Colonic mucosa (tissue), 4 donors: Measurements from ENCODE around the gene LY6G5C. TPM values are rescaled to one million over a fixed set of nuclear protein-coding genes. Genes with fewer than 3 reads are reported as not detected.

Experiments
- DNase-seq: peaks from one replicate; pipeline ENCODE4 v3.0.0-alpha.2; 2020
- H3K27ac ChIP-seq: fragments of 200-600 bp; one replicate; pipeline ENCODE4 v1.8.0; 2021
- H3K27me3 ChIP-seq: fragments of 200-600 bp; one replicate; pipeline ENCODE4 v1.8.0; 2021
- H3K36me3 ChIP-seq: fragments of 200-600 bp; one replicate; pipeline ENCODE4 v1.8.0; 2021
- H3K4me1 ChIP-seq: fragments of 200-600 bp; one replicate; pipeline ENCODE4 v1.8.0; 2021; ENCODE audit warnings: mild to moderate bottlenecking
- H3K4me3 ChIP-seq: fragments of 200-600 bp; one replicate; pipeline ENCODE4 v1.8.0; 2021
- H3K9ac ChIP-seq, 2 donors: one replicate each; pipeline ENCODE4 v1.7.0; 2013; ENCODE audit warnings: control low read depth in 2 of 2, low read depth in 2 of 2, low read length in 2 of 2
- H3K9me3 ChIP-seq: fragments of 200-600 bp; one replicate; pipeline ENCODE4 v1.8.0; 2021
- intact Hi-C: fragments of 100-400 bp; cut with DNase I; formaldehyde crosslinking; loops from one replicate; pipeline ENCODE4 v1.14.1; 2022
- total RNA-seq, 2 donors: library from RNA; stranded (reverse); fragmentation: NEBNext Ultra II Directional in 1 of 2; extraction: Animal tissue kit (Norgen Biotek cat#: 25700) in 1 of 2; gene quantifications; one replicate each; pipeline ENCODE4 v1.2.1, GENCODE V29; 2021
- TF ChIP-seq, protein P1 (sequence below): fragments of 200-600 bp; IDR thresholded peaks from one replicate; pipeline ENCODE4 v1.8.0; 2022; ENCODE audit warnings: antibody characterized with exemption, mild to moderate bottlenecking
- donor health status: healthy.
- donor health status: DM: no; HTN: no; CAD: no.
- donor health status: DM: no; HTN: no; CAD: no.

Gene LY6G5C
- total RNA-seq, 2 donors from 2014 or later = 1.9 to 2.8 TPM

DNA sequence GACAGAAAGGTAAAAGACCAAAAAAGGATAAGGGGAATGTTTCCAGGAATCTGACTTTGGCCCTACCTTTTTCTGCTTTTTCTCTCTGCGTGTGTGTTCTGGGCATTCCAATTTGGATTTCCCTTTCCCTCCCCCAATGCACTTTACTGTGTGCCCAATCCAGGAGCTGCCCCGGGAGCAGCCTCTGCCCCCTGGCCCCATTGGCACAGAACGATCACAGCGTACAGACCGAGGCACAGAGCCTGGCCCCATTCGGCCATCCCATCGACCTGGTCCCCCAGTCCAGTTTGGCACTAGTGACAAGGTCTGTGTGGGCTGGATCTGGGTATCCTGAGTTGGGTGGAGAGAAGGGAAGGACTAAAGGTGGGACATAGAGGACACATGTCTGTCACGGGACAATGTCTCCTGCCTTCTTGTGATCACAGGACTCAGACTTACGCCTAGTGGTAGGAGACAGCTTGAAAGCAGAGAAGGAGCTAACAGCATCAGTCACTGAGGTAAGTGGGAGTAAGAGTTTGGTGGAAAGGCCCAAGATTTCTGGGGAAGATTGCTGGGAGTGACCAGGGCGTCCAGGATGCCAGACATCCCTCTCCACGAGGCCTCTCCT lies 45.8 kb downstream of the LY6G5C start:
- H3K4me1 ChIP-seq = no peaks in the 10 kb centered on the region
- H3K36me3 ChIP-seq = peaks cover 33% of the 10 kb centered on the region
- no peak for DNase-seq
- no peak overlapping the region for H3K9ac ChIP-seq
- intact Hi-C loops = no loop called here
- no peak overlapping the region for H3K27ac ChIP-seq
- no peaks in the 10 kb centered on the region for H3K27me3 ChIP-seq
- no peak overlapping the region for H3K4me3 ChIP-seq
- TF ChIP-seq, protein P1, sequence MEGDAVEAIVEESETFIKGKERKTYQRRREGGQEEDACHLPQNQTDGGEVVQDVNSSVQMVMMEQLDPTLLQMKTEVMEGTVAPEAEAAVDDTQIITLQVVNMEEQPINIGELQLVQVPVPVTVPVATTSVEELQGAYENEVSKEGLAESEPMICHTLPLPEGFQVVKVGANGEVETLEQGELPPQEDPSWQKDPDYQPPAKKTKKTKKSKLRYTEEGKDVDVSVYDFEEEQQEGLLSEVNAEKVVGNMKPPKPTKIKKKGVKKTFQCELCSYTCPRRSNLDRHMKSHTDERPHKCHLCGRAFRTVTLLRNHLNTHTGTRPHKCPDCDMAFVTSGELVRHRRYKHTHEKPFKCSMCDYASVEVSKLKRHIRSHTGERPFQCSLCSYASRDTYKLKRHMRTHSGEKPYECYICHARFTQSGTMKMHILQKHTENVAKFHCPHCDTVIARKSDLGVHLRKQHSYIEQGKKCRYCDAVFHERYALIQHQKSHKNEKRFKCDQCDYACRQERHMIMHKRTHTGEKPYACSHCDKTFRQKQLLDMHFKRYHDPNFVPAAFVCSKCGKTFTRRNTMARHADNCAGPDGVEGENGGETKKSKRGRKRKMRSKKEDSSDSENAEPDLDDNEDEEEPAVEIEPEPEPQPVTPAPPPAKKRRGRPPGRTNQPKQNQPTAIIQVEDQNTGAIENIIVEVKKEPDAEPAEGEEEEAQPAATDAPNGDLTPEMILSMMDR = no peak
- H3K9me3 ChIP-seq = no peaks in the 10 kb centered on the region

DNA sequence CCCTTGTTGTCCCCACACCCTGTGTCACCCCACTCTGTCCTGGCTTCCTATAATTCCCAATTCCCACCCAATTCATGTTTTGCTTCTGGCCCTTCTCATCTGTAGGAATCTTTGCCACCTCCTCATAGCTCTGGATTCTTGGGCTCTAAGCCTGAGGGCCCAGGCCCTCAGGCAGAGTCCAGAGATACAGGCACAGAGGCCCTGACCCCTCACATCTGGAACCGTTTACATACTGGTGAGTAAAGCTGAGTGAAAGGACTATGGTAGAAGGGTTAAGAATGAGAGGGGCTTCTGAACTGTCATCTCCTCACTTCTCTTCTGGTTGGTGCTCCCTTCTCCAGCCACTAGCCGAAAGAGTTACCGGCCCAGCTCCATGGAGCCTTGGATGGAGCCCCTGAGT lies 46.7 kb downstream of the LY6G5C start:
- Histone ChIP-seq H3K4me1 (no peaks in the 10 kb centered on the region), H3K9ac (no peak overlapping the region), H3K27ac (no peak overlapping the region), H3K4me3 (no peak overlapping the region), H3K27me3 (no peaks in the 10 kb centered on the region), H3K36me3 (peaks cover 33% of the 10 kb centered on the region), H3K9me3 (no peaks in the 10 kb centered on the region)
- intact Hi-C loops = no loop called here
- DNase-seq = no peak
- TF ChIP-seq, protein P1 = no peak

DNA sequence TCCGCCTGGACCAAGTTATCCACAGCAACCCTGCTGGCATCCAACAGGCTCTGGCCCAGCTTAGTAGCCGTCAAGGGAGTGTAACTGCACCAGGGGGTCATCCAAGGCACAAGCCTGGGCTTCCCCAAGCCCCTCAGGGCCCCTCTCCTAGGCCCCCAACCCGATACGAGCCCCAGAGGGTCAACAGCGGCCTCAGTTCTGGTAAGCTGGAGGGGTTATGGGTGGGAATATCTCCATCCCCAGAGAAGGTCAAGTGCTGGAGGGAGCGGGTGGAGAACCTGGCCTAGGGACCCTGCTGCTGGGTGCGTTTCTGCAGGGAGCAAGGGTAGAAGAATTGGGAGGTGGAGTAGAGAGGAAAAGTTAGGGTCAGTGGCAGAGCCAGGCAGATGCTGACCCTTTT lies 47.4 kb downstream of the LY6G5C start:
- Histone ChIP-seq H3K4me1 (no peaks in the 10 kb centered on the region), H3K9ac (no peak overlapping the region)

DNA sequence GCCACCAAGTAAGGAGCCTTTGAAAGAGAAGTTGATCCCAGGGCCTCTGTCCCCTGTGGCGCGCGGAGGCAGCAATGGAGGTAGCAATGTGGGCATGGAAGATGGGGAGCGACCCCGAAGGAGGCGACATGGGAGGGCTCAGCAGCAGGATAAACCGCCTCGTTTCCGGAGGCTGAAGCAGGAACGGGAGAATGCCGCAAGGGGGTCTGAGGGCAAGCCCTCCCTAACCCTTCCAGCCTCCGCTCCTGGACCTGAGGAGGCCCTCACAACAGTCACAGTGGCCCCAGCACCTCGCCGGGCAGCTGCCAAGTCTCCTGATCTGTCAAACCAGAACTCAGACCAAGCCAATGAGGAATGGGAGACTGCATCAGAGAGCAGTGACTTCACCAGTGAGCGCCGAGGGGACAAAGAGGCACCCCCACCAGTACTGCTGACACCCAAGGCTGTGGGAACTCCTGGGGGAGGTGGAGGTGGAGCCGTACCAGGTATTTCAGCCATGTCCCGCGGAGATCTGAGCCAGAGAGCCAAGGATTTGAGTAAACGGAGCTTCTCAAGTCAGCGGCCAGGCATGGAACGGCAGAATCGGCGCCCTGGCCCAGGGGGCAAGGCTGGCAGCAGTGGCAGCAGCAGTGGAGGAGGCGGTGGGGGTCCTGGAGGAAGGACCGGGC lies 48.5 kb downstream of the LY6G5C start:
- Histone ChIP-seq H3K36me3 (peaks cover 46% of the 10 kb centered on the region), H3K4me3 (no peak overlapping the region), H3K9ac (no peak overlapping the region), H3K9me3 (no peaks in the 10 kb centered on the region), H3K27ac (no peak overlapping the region), H3K4me1 (no peaks in the 10 kb centered on the region), H3K27me3 (no peaks in the 10 kb centered on the region)
- intact Hi-C loops = no loop called here
- DNase-seq = no peak
- TF ChIP-seq, protein P1 = no peak

More for the DNA sequence above, 47.4 kb downstream of the LY6G5C start:
- Histone ChIP-seq H3K4me3 (no peak overlapping the region), H3K9me3 (no peaks in the 10 kb centered on the region), H3K27ac (no peak overlapping the region), H3K36me3 (peaks cover 36% of the 10 kb centered on the region), H3K27me3 (no peaks in the 10 kb centered on the region)
- intact Hi-C loops = no loop called here
- TF ChIP-seq, protein P1 = no peak
- DNase-seq = no peak

DNA sequence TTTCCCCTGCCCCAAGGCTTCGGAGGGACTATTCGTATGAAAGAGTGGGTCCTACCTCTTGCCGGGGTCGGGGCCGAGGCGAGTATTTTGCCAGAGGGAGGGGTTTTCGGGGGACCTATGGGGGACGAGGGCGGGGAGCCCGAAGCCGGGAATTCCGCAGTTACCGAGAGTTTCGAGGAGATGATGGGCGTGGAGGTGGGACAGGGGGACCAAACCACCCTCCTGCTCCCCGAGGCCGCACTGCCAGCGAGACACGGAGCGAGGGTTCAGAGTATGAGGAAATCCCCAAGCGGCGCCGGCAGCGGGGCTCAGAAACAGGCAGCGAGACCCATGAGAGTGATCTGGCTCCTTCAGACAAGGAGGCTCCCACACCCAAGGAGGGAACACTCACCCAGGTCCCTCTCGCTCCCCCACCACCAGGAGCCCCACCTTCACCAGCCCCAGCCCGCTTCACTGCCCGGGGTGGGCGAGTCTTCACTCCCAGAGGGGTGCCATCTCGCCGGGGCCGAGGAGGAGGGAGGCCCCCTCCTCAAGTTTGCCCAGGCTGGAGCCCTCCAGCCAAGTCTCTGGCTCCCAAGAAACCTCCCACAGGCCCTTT lies 49.1 kb downstream of the LY6G5C start:
- no peak overlapping the region for H3K9ac ChIP-seq
- TF ChIP-seq, protein P1 = no peak
- no peak overlapping the region for H3K27ac ChIP-seq
- no peaks in the 10 kb centered on the region for H3K27me3 ChIP-seq
- no peaks in the 10 kb centered on the region for H3K4me1 ChIP-seq
- H3K9me3 ChIP-seq = no peaks in the 10 kb centered on the region
- H3K4me3 ChIP-seq = no peak overlapping the region
- H3K36me3 ChIP-seq = peaks cover 46% of the 10 kb centered on the region
- intact Hi-C loops = no loop called here
- no peak for DNase-seq
